ENCODE data around the gene TTYH3.

DNA sequence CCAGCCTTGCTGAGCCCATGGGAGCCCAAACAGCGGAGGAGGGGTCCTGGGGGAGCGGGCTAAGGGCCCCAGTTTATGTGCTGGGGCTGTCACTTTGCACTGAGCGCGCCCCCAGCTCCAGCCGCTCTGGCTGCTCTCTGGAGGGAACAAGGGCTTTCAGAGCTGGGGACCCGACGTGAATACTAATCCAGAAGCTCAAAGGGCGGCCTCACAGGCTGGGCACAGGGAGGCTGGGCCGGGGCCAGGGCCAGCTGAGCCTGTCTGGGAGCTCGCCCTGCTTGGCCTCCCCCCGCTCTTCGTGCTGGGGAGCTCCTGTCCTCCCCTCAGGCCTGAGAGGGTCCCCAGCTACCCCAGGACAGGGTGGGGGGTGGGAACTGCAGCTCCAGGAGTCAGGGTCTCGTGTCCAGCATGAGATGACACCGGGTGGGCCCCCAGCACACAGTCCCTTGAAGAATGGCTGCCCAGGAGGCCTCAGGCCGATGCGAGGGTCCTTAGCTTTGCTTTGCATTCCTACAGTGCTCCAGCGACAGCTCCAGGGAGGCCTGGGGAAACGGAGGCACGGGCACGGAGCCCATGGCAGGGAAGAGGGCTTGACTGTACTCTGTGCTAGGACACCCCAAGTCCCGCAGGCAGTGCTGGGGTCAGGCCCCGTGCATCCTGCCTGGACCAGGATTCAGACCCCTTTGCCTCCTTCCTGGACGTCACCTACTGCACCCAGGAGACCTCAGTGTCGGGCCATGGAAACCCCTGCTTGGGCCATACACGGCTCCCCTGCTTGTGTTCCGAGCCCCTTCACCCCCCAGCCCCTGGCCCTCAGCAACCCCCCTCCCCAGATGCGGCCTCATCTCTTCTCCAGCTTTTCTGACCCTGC is 50.4 kb downstream of the TTYH3 start:
- TF ChIP-seq, protein P1, sequence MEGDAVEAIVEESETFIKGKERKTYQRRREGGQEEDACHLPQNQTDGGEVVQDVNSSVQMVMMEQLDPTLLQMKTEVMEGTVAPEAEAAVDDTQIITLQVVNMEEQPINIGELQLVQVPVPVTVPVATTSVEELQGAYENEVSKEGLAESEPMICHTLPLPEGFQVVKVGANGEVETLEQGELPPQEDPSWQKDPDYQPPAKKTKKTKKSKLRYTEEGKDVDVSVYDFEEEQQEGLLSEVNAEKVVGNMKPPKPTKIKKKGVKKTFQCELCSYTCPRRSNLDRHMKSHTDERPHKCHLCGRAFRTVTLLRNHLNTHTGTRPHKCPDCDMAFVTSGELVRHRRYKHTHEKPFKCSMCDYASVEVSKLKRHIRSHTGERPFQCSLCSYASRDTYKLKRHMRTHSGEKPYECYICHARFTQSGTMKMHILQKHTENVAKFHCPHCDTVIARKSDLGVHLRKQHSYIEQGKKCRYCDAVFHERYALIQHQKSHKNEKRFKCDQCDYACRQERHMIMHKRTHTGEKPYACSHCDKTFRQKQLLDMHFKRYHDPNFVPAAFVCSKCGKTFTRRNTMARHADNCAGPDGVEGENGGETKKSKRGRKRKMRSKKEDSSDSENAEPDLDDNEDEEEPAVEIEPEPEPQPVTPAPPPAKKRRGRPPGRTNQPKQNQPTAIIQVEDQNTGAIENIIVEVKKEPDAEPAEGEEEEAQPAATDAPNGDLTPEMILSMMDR (conservative IDR thresholded peaks at IDR 0.05; ENCODE audit: low read depth, low read length), result no peak
- TF ChIP-seq EZH2 (IDR thresholded peaks at IDR 0.05; ENCODE audit: low read length, unreplicated experiment), result no peak
